Pancreas (tissue), 10 donors: ENCODE measurements around the gene STN1. TPM values are rescaled to one million over a fixed set of nuclear protein-coding genes. Genes with fewer than 3 reads are reported as not detected.

Source experiments
- ATAC-seq, 4 donors: fragments of 200-7000 bp; cut with Tn5 transposase; one replicate each; pipeline versions ENCODE4 v1.8.0 to v1.9.1; 2020; ENCODE audit warnings: mild to moderate bottlenecking in 4 of 4, moderate library complexity in 4 of 4
- DNase-seq, 6 donors: peaks; one replicate each; pipeline ENCODE4 v3.0.0-alpha.2; 2020
- FAIRE-seq: peaks from 2 replicates; lab custom pipeline; 2012; peaks lifted over from hg19 to GRCh38; lab: Jason Lieb, UNC
- H3K27ac ChIP-seq, 4 donors: fragments of 200-600 bp; sonication (generic); 1 replicate in 3 of 4; 2 replicates in 1 of 4; pipeline versions ENCODE4 v1.5.0 to v1.8.0; 2020
- H3K27me3 ChIP-seq, 4 donors: fragments of 200-600 bp; one replicate each; pipeline ENCODE4 v1.8.0; 2021
- H3K36me3 ChIP-seq, 3 donors: fragments of 200-600 bp; sonication (generic) in 1 of 3; one replicate each; pipeline versions ENCODE4 v1.5.0 to v1.8.0; 2020 to 2021
- H3K4me1 ChIP-seq, 3 donors: fragments of 200-600 bp; one replicate each; pipeline ENCODE4 v1.8.0; 2021
- H3K4me3 ChIP-seq, 4 donors: fragments of 200-600 bp; sonication (generic) in 2 of 4; one replicate each; pipeline versions ENCODE4 v1.5.0 to v1.8.0; 2020 to 2021
- H3K9me3 ChIP-seq, 4 donors: fragments of 200-600 bp; one replicate each; pipeline ENCODE4 v1.8.0; 2021
- WGBS, 2 donors: extraction: QIAGEN DNeasy Blood & Tissue Kit; methylation state at CpG; one replicate each; pipeline ENCODE4 v1.1.7; 2013; 5-methylcytosine and 5-hydroxymethylcytosine counted together
- intact Hi-C, 3 donors: fragments of 100-400 bp; cut with DNase I; formaldehyde crosslinking; loops; one replicate each; pipeline versions ENCODE4 v1.11.1 to v1.14.2; 2022
- polyA plus RNA-seq, 2 donors: library from polyadenylated mRNA; stranded (reverse); fragments of 200-250 nt; gene quantifications; one replicate each; pipeline ENCODE4 v1.2.3, GENCODE V29; 2013
- total RNA-seq, 6 donors: library from RNA; stranded (reverse); fragmentation: NEBNext Ultra II Directional in 4 of 6; extraction: Animal tissue kit (Norgen Biotek cat#: 25700) in 4 of 6; gene quantifications; one replicate each; pipeline versions ENCODE4 v1.2.1 to v1.2.4, GENCODE V29; 2021 to 2023
- TF ChIP-seq, protein P1 (sequence below), 4 donors: fragments of 200-600 bp; sonication (generic) in 3 of 4; IDR thresholded peaks; one replicate each; pipeline versions ENCODE4 v1.5.0 to v1.8.0; 2021; ENCODE audit warnings: antibody characterized with exemption in 4 of 4
- donor health status: healthy with polysubstance abuse.
- donor health status: DM: no; HTN: no; CAD: no; lungs with moderate emphysema.
- donor health status: DM: no; HTN: no; CAD: no.
- donor health status: control.
- donor health status: control.
- donor health status: Bipolar disorder and iron deficiency.
- donor health status: DM: yes; HTN: yes; CAD: no.
- donor health status: DM: no; HTN: no; CAD: no.
- donor health status: DM: no; HTN: no; CAD: no.
- donor health status: DM: yes; HTN: yes; CAD: no.

Gene STN1
- total and polyA plus RNA-seq, 8 donors, result 7.0 to 15.9 (median 13.3) TPM

DNA sequence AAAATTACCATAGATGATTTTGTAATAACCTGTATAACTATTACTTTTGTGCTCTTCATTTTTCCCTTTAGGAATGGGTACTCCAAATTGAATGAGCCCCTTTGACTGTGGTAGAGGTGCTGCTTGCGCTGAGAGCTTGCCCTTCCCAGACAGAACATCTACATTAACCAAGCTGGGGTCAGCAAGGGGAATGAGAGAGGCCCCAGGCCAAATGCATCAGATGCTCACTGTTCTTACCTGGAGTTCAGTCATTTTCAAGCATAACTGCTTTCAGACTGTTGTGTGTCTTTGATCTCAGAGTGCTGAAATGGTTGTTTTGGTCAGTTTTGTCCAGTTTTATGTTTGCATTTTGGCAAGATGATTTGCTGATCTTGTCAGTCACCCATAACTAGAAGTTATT, 7.6 kb upstream of the STN1 start:
- ATAC-seq, result no peak
- 97 to 100% methylated on average over 1 of the region's 1 CpG for WGBS, 2 donors

DNA sequence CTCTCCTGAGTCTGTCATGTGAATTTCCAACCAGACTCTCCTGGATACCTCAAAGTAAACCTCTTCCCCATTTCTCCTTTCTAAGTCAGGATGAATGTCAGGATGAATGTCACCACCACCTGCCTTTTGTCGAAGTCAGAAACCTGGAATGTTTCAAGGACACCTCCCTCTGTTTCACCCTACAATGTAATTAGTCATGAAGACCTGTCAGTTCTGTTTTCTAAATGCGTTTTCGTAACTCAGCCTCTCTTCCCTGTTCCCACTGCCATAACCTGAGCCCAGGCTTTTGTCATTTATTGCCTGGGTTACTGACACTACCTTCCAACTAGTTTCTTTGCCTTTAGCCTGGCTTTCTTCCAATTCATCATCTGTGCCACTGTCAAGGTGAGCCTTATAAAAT, 5.5 kb upstream of the STN1 start:
- intact Hi-C loops, result no loop called here
- Histone ChIP-seq H3K36me3 (no peaks in the 10 kb centered on the region), H3K27me3 (no peaks in the 10 kb centered on the region), H3K27ac (peak overlapping the region; percentile 15 to 79 (median 39)), H3K9me3 (no peaks in the 10 kb centered on the region), H3K4me3 (no peak overlapping the region), H3K4me1 (peaks cover 12 to 23% (median 15%) of the 10 kb centered on the region in 3 donors)
- FAIRE-seq (no peak), ATAC-seq (peak; percentile 73 to 89 (median 80)), DNase-seq (peak in 2 of 6 donors; percentile 42 to 49)
- 12% methylated on average over 3 of the region's 3 CpGs for WGBS, 2 donors
- TF ChIP-seq, protein P1, sequence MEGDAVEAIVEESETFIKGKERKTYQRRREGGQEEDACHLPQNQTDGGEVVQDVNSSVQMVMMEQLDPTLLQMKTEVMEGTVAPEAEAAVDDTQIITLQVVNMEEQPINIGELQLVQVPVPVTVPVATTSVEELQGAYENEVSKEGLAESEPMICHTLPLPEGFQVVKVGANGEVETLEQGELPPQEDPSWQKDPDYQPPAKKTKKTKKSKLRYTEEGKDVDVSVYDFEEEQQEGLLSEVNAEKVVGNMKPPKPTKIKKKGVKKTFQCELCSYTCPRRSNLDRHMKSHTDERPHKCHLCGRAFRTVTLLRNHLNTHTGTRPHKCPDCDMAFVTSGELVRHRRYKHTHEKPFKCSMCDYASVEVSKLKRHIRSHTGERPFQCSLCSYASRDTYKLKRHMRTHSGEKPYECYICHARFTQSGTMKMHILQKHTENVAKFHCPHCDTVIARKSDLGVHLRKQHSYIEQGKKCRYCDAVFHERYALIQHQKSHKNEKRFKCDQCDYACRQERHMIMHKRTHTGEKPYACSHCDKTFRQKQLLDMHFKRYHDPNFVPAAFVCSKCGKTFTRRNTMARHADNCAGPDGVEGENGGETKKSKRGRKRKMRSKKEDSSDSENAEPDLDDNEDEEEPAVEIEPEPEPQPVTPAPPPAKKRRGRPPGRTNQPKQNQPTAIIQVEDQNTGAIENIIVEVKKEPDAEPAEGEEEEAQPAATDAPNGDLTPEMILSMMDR (IDR thresholded peaks at IDR 0.05), result no peak

More for the DNA sequence above, 7.6 kb upstream of the STN1 start:
- Histone ChIP-seq H3K9me3 (no peaks in the 10 kb centered on the region), H3K4me3 (no peak overlapping the region), H3K27ac (no peak overlapping the region), H3K27me3 (no peaks in the 10 kb centered on the region), H3K4me1 (peaks cover 12 to 17% (median 15%) of the 10 kb centered on the region in 3 donors), H3K36me3 (no peaks in the 10 kb centered on the region)
- intact Hi-C loops, result no loop called here
- no peak for DNase-seq
- TF ChIP-seq, protein P1 (IDR thresholded peaks at IDR 0.05), result no peak
- FAIRE-seq, result no peak

DNA sequence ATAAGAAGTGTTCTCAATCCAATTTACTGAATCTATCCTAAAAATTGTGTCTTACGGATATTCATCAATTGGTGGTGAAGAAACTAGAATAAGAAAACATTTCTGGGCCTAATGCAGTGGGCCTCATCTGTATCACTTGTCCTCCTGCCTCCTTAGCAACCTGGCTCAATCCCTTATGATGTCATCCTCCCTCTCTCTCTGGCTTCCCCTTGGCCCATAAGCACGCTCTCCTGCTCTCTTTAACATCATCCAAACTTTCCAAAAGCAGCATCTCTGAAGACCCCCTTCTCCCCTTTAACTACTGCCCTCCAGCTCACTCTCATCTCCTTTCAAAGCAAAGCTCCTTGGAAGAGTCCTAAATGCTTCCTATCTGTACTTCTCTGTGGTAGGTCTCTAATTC, 4.7 kb upstream of the STN1 start:
- FAIRE-seq (no peak), ATAC-seq (no peak), DNase-seq (no peak)
- Histone ChIP-seq H3K9me3 (no peaks in the 10 kb centered on the region), H3K4me1 (peaks cover 12 to 23% (median 15%) of the 10 kb centered on the region in 3 donors), H3K36me3 (no peaks in the 10 kb centered on the region), H3K27me3 (no peaks in the 10 kb centered on the region), H3K4me3 (no peak overlapping the region), H3K27ac (peak overlapping the region in 2 of 4 donors; percentile 53 to 79)
- intact Hi-C loops, result no loop called here
- TF ChIP-seq, protein P1 (IDR thresholded peaks at IDR 0.05), result no peak
- WGBS, 2 donors, result 96 to 97% methylated on average over 2 of the region's 2 CpGs

DNA sequence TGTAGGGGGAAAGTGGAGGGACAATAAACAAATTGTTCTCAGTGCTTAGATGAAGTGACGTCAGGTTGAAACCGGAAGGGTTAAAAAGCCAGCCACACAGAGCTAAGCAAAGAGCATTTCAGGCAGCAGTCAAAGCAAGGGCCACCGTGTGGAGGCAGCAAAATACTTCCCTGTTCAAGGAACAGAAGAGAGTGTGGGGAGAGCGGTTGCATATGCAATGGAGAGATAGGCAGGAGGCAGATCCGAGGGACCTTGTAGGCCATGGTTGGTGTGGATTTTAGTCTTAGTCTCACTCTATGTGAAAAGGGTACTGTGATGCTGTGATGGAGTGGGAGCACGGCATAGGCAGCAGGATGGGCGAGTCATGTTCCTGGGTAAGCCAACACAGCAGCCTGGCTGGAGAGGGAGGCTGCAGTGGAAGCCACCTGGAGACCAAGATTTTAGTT, 3.8 kb upstream of the STN1 start:
- intact Hi-C loops, result no loop called here
- ATAC-seq (no peak), FAIRE-seq (no peak), DNase-seq (no peak)
- no peaks in the 10 kb centered on the region for H3K36me3 ChIP-seq
- no peaks in the 10 kb centered on the region for H3K27me3 ChIP-seq
- TF ChIP-seq, protein P1 (IDR thresholded peaks at IDR 0.05), result no peak
- no peaks in the 10 kb centered on the region for H3K9me3 ChIP-seq
- WGBS, 2 donors, result 52 to 58% methylated on average over 7 of the region's 7 CpGs
- H3K4me3 ChIP-seq, result no peak overlapping the region
- H3K4me1 ChIP-seq, result peaks cover 14 to 23% (median 16%) of the 10 kb centered on the region in 3 donors
- H3K27ac ChIP-seq, result no peak overlapping the region

DNA sequence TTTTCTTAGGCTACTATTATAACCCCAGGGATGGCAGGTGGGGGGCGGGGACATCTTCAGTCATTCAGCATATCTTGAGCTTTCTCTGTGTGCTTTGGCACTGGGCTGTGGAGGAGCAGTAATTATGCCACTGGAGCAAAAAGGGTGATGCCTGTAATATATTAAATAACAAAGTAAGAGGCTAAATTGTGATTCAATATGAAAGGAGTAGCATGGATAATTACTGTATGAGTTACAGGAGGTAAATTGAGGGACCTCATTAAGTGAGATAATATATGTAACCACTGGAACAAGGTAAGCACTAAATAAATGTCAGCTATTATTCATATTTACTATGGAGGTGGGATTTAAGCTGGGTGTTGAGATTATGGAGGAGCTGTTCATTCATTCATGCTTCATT, 3.3 kb upstream of the STN1 start:
- Histone ChIP-seq H3K9me3 (no peaks in the 10 kb centered on the region), H3K36me3 (no peaks in the 10 kb centered on the region), H3K27ac (no peak overlapping the region), H3K27me3 (no peaks in the 10 kb centered on the region), H3K4me3 (no peak overlapping the region), H3K4me1 (peaks cover 19 to 23% (median 21%) of the 10 kb centered on the region in 3 donors)
- intact Hi-C loops, result no loop called here
- TF ChIP-seq, protein P1 (IDR thresholded peaks at IDR 0.05), result no peak
- FAIRE-seq (no peak), DNase-seq (no peak), ATAC-seq (no peak)
- 83 to 86% methylated on average over 1 of the region's 1 CpG for WGBS, 2 donors
